Fibroblast of skin of left quadriceps (primary cell): ENCODE measurements around the gene CDH23.

ENCODE experiments used
- DNase-seq, 2 experiments: peaks; one replicate each; pipeline ENCODE4 v3.0.0-alpha.2; 2013; ENCODE audit warnings: low read depth in 2 of 2

The CDH23 gene

DNA sequence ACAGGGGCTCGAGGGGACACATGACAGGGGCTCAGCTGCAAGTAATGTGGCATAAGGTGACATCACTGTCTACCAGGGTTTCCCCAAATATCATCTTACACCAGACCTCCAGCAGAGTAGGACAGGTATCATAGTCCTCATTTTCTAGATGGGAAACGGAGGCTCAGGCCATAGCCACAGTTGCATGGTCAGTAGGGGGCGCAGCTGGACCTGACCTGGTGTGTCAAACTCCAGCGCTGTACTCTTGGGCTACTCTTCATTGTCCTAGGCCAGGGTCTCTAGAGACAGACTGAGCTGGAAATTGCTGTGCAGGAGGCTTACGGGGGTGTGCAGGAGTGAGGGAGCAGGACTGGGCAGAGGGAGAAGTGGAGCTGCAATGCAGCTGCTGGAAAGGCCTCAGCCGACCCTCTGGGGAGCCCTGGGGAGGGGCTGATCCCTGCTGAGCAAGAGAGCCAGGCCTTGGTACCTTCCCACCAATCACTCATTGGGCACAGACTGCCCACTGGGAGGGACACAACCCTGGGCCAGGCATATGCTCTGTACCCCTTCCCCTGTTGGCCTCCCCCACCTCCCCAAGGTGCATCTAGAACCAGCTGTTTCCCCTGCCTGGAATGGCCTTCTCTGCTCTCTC lies 89.9 kb downstream of the CDH23 start:
- peak; percentile 1 to 4 for DNase-seq

DNA sequence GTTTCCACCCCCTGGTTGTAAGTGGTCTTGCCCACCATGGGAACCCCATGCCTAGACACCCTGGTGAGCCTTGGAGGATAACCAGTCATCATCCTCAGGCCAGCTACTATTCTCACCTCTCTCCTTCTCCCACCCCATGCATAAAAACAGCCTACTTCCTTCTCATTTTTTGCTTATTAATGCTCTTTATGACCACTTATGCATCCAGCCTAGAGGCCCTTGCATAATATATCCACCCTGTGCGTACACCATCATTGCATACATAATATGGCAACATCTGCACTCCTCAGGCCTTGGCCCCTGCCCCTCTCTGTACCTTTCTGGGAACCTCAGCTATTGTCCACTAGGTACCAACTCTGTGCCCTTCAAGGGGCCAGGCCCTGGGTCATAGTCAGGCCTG lies 91.0 kb downstream of the CDH23 start:
- no peak for DNase-seq

DNA sequence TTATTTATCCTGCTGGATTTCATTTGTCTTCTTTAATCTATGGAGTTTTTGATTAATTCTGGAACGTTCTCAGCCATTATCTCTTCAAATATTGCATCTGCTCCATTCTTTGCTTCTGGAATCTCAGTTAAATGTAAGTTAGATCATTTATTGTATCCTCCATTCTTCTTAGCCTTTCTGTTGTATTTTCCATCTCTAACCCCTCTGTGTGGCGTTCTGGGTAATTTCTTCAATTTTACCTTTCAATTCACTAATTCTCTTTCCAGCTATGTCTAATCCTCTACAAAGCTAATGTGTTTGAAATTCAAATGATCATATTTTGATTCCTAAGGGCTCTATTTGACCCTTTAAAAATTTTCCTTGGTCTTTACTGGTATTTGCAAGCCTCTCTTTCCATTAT lies 92.4 kb downstream of the CDH23 start:
- no peak for DNase-seq

DNA sequence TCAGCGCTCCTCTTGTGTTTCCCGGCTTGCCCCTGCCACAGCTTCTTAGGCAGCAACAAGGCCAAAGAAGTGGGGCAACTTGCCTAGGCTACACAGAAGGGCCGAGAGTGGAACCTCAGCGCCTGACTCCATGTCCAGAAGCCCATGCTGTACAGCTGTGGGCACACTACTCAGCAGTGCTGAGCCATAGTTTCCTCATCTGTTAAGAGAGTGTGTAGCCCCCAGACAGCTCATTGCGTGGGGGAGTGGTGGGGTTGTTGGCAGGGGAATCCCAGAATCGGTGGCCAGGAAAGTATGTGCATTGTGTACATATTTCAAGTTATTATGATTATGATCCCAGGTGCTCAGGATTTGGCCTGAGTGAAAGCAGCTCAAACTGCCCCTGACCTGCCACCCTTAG lies 96.2 kb downstream of the CDH23 start:
- no peak for DNase-seq

DNA sequence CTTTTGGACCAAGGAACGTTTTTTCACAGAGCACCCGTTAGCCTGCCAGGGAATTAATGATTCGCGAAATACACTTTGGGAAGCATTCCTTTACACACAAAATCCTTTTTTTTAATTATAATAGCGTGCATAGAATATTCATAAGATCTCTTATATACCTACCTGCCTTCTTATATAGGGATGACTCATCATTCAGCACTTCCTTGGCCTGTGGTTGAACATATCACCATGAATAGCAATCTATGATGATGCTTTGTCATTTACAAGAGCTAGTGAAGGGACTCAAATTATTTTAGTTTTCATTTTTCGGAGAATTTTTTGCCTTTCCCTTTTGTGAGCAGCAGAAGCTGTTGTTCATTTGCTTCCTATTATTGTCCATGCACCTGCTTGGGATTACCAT lies 97.0 kb downstream of the CDH23 start:
- DNase-seq = no peak

DNA sequence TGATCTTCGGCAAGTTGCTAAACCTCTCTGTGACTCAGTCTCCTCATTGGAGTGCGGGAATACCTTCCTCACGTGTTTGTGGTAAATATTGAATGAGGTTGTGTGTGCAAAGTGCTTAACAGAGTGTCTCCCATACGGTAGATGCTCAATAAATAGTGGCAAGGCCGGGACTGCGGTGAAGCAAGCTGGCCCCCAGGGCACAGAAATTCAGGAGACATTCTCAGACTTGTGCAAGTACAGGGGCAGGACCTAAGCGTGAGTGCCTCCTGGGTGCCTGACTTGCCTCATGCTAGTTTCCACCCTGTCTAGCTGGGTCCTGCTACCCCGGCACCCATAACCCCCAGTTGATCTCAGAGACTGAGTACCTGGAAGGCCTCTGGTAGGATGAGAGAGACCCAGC lies 97.8 kb downstream of the CDH23 start:
- no peak for DNase-seq

DNA sequence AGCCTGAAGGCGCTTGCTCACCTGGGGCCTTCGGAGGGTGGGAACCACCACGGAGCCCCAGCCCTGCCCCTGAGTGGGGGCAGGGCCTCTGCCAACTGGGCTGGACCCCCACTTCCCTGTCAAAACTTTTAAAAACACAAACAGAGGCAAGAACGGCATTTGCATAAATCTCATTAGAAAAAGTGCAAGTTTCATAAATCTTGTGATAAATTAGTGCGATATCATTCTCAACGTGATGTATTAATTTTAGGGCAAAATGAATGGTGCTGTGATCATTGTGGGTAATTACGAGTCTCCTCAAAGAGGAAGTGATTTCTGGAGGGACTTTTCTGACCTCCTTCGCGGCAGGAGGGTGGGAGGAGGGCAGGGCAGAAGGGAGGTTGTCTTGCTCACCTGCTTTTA lies 98.3 kb downstream of the CDH23 start:
- no peak for DNase-seq

DNA sequence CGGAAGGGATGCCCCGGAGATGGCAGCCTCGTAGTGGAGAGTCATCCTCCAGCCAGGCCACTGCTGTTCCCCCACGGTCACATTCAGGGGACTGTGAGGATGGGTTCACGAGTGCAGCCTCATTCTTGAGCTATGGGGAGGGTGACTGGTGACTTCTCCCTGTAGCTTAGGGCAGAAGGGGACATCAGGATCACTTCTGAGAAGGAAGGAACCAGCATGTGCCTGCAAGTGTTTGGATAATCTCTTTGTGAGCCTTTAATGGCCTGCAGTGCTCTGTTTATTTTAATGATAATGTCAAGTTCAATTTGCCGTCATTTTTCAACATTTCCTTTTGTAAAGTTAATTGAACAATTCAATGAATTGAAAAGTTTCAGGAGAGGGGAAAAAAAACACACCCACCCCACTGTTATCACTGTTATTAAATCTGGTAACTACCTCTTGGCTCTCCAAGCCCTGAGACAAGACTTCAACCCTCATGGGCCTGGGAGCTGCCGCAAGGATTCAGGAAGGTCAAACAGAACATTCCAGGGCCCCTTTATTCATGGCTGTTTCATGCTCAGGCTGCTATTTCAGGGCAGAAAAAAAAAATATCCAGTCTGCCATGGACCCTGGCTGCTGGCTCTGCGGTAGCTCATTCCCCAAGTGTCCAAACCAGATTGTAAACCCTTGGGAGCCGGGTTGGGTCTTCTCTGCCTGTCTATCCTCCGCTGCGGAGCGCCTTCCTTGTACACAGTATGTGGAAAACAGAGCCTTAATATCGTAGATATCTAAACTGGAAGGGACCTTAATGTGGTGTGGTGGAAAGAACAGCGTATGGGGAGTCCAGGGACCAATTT lies 100.4 kb downstream of the CDH23 start:
- DNase-seq = no peak

DNA sequence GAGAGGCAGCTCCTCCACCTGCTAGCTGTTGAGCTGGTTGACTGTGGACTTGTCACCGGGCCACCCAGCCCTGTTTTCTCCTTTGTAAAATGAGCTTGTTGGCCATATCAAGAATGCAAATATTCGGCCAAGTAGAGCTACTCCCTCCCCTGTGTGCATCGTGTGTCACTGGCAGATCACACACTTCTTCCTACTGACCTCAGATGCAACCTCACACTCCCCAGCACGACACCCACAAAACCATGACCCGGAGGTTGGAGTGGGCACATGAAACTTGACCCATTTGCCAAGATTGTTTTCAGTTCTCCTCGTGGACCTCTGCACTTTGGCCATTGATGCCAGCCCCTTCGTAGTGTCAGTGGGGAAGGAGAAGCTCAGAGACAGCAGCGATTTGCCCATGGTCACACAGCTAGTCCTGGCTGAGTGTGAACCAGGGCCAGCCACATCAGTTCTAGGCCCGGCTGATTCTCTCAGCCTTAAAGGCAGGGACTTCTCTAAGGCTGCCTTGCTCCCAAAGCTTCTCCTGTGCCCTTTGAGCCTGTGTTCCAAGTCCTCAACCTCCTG lies 101.1 kb downstream of the CDH23 start:
- no peak for DNase-seq

DNA sequence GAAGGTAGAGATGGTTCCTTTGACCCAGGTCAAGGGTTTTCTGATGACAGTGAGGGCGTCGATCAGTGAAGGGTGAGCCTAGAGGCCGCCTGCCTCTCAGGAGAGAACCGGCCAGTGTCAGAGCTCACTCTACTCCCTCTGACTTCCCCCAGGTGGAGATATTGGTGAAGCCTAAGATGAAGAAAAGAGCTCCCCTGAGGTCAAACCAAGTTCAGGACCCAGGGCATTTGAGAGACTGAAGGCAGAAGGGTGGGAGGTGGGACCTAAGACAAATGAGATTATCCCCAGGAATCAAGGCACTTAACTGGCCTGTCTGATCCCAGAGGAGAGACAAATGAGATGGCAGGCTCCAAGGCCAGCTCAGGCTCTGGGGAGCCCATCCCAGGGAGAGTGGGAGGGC lies 104.7 kb downstream of the CDH23 start:
- no peak for DNase-seq

DNA sequence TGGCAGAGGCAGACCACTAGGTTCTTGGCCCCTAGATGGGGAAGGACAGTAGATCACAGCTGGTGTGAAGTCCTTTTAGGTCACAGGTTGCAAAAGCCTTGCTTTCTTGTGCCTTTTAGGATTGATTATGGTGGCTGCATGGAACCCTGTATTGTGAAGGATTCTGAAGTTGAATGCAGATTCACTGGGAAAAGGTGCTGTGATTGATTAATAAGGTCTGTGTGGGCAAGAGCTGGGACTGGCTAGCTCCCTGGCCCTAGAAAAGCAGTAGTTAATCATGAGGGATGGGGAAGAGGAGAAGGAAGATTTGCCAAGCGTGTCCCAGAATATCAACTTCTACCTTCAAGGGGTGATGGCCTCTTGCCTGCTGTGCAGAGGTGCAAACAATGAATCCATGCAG lies 105.5 kb downstream of the CDH23 start:
- DNase-seq = no peak

DNA sequence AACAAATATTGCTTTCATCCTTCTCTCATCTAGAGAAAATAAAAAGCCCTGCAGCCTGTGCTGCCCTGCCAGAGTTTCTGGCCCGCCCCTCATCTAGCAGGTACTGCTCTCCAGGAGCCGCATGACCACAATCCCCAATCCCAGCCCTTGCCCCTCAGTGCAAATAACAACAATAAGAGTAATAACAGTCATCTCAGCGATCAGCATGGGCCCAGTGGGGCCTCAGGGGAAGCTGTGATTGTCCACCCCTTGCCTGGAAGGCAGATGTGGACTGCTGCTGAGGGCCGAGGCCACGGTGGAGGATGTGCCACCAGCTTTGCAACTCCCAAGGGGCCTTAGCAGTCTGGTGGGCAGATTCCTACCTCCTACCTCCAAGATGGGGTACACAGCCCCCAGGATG lies 106.1 kb downstream of the CDH23 start:
- no peak for DNase-seq

DNA sequence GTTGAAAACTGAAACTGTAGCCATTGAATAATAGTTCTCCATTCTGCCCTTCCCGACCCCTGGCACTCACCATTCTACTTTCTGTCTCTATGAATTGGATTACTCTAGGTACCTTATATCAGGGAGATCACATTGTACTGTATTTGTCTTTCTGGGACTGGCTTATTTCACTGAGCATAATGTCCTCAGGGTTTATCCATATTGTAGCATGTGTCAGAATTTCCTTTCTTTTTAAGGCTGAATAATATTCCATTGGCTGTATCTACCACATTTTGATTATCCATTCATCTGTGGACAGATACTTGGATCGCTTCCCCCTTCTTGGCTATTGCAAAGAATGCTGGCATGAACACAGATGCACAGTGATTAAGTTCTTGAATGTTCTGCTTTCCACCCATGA lies 107.4 kb downstream of the CDH23 start:
- DNase-seq = no peak

DNA sequence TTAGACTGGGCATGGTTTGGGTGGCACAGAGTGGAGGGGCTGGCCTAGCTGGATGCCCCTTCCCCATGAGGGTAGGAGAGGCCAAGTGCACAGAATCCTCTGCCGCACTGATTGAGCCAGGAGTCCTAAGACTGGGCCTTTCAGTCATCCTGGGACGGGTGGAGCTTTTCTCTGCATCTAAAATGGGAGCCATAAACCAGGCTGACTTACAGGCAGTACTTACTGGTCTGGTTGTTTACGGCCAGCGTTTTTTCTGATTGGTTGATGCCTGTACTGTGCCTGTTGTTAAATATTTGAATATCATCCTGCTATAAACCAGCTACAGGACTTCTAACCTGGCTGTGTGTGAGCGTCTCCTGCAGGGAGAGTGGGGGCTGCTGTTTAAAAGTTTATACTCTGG lies 107.8 kb downstream of the CDH23 start:
- no peak for DNase-seq

DNA sequence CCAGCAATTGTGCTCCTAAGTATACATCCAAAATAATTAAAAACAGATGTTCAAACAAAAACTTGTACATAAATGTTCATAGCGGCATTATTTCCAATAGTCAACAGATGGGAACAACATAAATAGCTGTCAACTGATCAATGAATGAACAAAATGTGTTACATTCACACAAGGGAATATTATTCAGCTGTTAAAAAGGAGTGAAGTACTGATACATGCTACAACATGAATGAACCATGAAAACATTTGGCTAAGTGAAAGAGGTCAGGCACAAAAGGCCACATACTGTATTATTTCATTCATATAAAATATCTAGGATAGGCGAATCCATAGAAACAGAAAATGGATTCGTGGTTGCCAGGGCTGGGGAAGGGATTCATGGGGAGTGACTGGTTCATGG lies 109.1 kb downstream of the CDH23 start:
- no peak for DNase-seq

DNA sequence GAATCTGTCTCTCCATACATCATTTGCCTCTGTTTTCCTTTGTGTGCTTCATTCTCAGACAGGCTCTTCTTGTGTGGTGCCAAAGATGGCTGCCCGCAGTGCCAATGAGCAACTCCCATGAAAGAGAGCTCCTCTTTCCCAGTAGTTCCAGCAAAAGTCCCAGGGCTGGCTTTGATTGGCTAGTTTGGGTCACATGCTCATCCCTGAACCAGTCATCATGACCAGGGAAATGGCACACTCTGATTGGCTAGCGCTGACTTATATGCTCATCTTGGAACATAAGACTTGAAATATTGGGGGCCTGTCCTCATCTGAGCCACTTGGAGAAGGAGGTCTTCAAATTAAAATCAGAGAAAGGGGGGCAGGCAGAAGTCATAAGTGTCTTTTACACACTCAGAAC lies 112.7 kb downstream of the CDH23 start:
- DNase-seq = no peak

DNA sequence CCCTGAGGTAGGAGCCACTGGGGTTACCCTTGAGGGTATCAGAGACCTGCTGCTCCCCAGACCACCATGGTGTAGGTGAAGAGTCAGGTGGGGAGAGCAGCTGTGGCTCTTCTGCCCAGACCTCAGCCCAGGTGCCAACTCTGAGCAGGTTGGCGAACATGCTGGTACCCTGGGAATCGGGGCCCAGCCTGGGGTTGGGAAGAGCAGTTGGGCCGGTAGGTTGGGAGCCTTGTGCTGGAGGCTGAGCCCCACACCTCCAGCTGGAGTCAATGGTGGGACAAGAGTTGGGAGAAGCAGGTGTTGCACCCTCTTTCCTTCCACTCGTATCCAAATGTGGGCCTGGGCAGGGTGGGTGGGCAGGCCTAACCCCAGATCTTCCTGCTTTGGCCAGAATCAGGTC lies 114.5 kb downstream of the CDH23 start:
- DNase-seq = no peak

DNA sequence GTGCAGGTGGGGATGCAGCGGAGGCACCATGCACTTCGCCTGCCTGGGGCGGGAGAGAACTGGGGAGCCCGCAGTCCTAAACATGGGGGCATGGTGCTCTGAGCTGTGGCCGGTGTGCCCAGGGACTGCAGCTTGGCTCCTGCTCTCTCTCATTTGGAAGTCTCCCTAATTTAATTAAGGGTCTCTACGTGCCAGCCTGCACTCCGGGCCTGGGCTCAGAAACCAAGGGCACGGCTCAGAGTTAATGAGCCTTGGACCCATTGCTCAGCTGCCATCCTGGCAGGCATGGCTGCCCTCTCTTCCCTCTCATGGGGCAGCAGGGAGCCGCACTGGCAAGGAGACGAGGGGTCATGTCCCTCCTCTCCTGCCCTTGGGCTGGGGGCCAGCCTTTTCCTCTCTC lies 115.6 kb downstream of the CDH23 start:
- DNase-seq = no peak

DNA sequence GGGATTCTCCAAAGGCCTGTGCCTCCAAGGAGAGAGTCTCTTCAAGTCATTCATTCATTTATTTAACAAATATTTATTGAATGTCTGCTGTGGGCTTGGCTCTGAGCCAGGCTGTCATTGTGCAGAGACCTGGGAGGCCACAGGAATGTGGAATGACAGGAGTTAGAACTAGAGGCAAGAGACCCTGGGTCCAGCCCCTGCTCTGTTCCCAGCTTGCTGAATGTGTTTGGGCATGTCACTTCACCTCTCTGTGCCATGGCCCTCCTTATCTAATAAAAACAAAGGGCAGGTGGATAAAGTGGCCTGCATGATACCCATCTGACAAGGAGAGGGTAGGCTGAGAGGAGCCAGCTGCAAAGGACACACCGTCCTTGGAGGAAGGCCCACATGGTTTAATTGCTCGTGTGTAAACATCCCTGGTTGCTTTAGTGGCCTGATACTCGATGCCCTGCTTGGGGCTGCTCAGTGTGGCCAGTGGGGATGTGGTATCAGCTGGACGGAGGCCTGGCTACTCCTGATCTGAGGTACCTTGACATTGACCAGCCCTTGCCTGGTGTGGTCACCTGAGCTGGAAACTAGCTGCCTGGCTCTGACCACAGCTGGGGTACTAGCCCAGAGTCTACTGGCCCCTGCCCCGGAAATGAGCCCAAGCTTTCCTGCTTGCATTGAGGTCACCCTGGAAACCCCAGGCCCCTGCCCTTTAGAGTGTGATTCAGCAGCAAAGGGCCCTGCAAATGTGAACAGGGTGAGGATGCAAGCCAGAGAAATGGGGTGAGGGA lies 116.2 kb downstream of the CDH23 start:
- DNase-seq = peak in 1 of 2 experiments; percentile 3

DNA sequence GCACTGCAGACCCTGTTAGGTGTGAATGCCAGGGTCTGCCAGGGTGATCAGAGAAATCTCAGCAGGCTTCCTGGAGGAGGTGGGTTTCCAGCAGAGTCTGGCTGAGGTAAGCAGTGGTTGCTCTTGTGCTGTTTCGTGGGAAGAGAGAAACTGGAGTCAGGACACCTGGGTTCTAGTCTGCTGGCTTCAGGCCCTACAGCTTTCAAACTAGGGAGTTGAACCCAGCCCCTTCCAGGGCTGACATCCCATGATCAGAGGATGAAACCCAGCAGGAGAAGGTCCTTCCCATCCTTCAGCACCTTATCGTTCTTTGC lies 116.8 kb downstream of the CDH23 start:
- DNase-seq = no peak

DNA sequence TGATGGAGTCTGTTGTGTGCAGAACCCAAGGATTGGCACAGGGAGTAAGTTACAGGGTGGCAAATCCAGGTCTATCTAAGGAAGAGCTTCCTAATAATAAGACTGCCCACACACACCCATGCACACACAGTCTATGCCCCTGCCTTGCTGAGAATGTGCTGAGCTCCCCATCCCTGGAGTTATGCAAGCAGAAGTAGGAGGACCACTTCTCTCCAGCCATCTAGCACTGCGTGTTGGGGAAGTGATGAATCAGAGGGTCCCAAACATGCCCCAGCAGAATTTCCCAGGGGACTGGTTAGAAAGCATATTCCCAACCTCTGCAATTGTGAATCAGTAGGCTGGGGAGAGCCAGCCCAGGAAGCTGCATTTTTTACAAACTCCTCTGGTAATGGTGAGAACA lies 117.2 kb downstream of the CDH23 start:
- no peak for DNase-seq

DNA sequence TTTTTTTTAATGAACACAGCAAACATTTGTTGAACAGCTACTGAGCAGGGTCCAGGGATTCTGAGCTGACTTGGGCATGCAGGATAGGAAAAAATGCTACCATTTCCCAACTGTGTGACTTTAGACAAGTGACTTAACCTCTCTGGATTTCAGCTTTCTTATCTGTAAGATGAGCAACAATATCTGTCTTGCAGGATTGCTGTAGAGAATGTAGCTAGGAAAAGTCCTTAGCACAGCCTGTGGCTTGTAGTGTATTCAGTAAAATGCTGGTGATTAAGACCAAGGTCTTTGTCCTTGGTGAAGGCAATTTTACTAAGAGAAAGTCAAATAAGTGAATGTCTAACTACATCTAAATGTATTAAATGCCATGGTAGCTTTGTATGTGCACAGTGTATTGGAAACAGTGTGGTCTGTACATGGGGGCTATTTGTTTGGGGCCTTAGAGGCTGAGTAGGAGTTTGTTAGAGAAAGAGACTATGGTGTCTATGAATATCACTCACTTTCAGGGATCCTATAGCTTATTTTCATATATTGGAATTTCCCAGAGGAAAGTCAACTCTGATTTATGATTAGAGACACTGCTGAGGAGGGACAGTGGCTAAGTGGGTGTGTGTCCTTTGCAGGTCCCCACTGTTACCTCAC lies 118.9 kb downstream of the CDH23 start:
- no peak for DNase-seq
